Activated CD4-positive, alpha-beta T cell treated with anti-CD3 and anti-CD28 coated beads for 4 hours (primary cell): Measurements from ENCODE around the gene COX7A2L.
"Not testable (repeated sequence)": the region's sequence is repeated elsewhere in the genome, so short reads cannot be mapped to it uniquely, and the experiment has no call there.

ENCODE experiments used
- DNase-seq, 2 donors: peaks; one replicate each; pipeline ENCODE4 v3.0.0-alpha.2; 2020

COX7A2L gene

GRCh38 chr2:42338567-42339190, 22.3 kb downstream of the COX7A2L start:
- no peak for DNase-seq

GRCh38 chr2:42337846-42338566, 23.0 kb downstream of the COX7A2L start:
- no peak for DNase-seq

- no peak for DNase-seq
These were observed 23.6 kb downstream of the COX7A2L start for GRCh38 chr2:42337356-42337820.

- DNase-seq = no peak
These were observed 24.6 kb downstream of the COX7A2L start for GRCh38 chr2:42336361-42336965.

- DNase-seq = no peak
These were observed 25.4 kb downstream of the COX7A2L start for GRCh38 chr2:42335514-42336104.

- not testable (repeated sequence) for DNase-seq
These were observed 26.2 kb downstream of the COX7A2L start for GRCh38 chr2:42334865-42335264.

- no peak for DNase-seq
These were observed 26.8 kb downstream of the COX7A2L start for GRCh38 chr2:42334220-42334619.

- no peak for DNase-seq
These were observed 27.4 kb downstream of the COX7A2L start for GRCh38 chr2:42333579-42333978.

- DNase-seq = no peak
These were observed 28.4 kb downstream of the COX7A2L start for GRCh38 chr2:42332575-42332974.

GRCh38 chr2:42331569-42332284, 29.3 kb downstream of the COX7A2L start:
- DNase-seq = no peak

- DNase-seq = no peak
These were observed 31.3 kb downstream of the COX7A2L start for GRCh38 chr2:42329736-42330135.

- DNase-seq = no peak
These were observed 32.1 kb downstream of the COX7A2L start for GRCh38 chr2:42328923-42329322.

- no peak for DNase-seq
These were observed 32.7 kb downstream of the COX7A2L start for GRCh38 chr2:42328148-42328833.

- DNase-seq = no peak
These were observed 33.9 kb downstream of the COX7A2L start for GRCh38 chr2:42327125-42327524.

GRCh38 chr2:42325609-42326008, 35.4 kb downstream of the COX7A2L start:
- no peak for DNase-seq

GRCh38 chr2:42324949-42325348, 36.1 kb downstream of the COX7A2L start:
- DNase-seq = no peak

GRCh38 chr2:42324244-42324643, 36.8 kb downstream of the COX7A2L start:
- no peak for DNase-seq

GRCh38 chr2:42321452-42322064, 39.5 kb downstream of the COX7A2L start:
- no peak for DNase-seq

GRCh38 chr2:42319265-42319664, 41.8 kb downstream of the COX7A2L start:
- DNase-seq = no peak

GRCh38 chr2:42317945-42318344, 43.1 kb downstream of the COX7A2L start:
- DNase-seq = no peak

GRCh38 chr2:42317486-42317885, 43.5 kb downstream of the COX7A2L start:
- no peak for DNase-seq

- no peak for DNase-seq
These were observed 44.1 kb downstream of the COX7A2L start for GRCh38 chr2:42316910-42317309.
